ENCODE measurements around the gene PLCD3.
A peak's percentile ranks its signal among the peaks of the same experiment; 100 is the strongest.

The PLCD3 gene

GRCh38 chr17:45149669-45150664 is 17.7 kb upstream of the PLCD3 start:
- peak in 42 of 51 donors; percentile 35 to 84 (median 58) for DNase-seq

GRCh38 chr17:45149037-45149668 is 16.8 kb upstream of the PLCD3 start:
- DNase-seq = peak in 50 of 51 donors; percentile 40 to 86 (median 72)

GRCh38 chr17:45148183-45149036 is 16.1 kb upstream of the PLCD3 start, which contains the start of gene HEXIM1:
Gene HEXIM1, plus strand, starts transcription at chr17:45148475. Its CDS starts 716 bp downstream, at chr17:45149191.
- peak; percentile 92 to 100 (median 99) for DNase-seq

- DNase-seq = peak in 48 of 51 donors; percentile 40 to 96 (median 68)
These were observed 15.4 kb upstream of the PLCD3 start for GRCh38 chr17:45147581-45148182.

- DNase-seq = peak in 16 of 51 donors; percentile 47 to 90 (median 66)
These were observed 14.7 kb upstream of the PLCD3 start for GRCh38 chr17:45146890-45147580.

GRCh38 chr17:45146592-45146889 is 14.2 kb upstream of the PLCD3 start:
- DNase-seq = no peak

- DNase-seq = no peak
These were observed 13.9 kb upstream of the PLCD3 start for GRCh38 chr17:45146166-45146565.

GRCh38 chr17:45145035-45145389 is 12.7 kb upstream of the PLCD3 start:
- DNase-seq = no peak

GRCh38 chr17:45144199-45145034 is 12.1 kb upstream of the PLCD3 start:
- DNase-seq = peak in 17 of 51 donors; percentile 35 to 74 (median 50)

- peak in 39 of 51 donors; percentile 16 to 76 (median 45) for DNase-seq
These were observed 11.5 kb upstream of the PLCD3 start for GRCh38 chr17:45143767-45144198.

GRCh38 chr17:45143094-45143670 is 10.9 kb upstream of the PLCD3 start:
- no peak for DNase-seq

GRCh38 chr17:45139533-45139920 is 7.2 kb upstream of the PLCD3 start:
- no peak for DNase-seq

- no peak for DNase-seq
These were observed 6.7 kb upstream of the PLCD3 start for GRCh38 chr17:45138911-45139532.

GRCh38 chr17:45137561-45138305 is 5.4 kb upstream of the PLCD3 start:
- no peak for DNase-seq

GRCh38 chr17:45136846-45137560 is 4.7 kb upstream of the PLCD3 start:
- DNase-seq = no peak

- peak in 1 of 51 donors; percentile 13 for DNase-seq
These were observed 3.9 kb upstream of the PLCD3 start for GRCh38 chr17:45135978-45136791.
